Prostate gland (tissue), 2 donors: Measurements from ENCODE around the gene SMIM17. TPM values are rescaled to one million over a fixed set of nuclear protein-coding genes. Genes with fewer than 3 reads are reported as not detected.

Experiments
- DNase-seq: peaks from one replicate; pipeline ENCODE4 v3.0.0-alpha.2; 2019; ENCODE audit warnings: low spot score
- H3K27ac ChIP-seq, 2 donors: fragments of 200-600 bp; sonication (generic); 2 replicates each; pipeline ENCODE4 v1.5.1; 2017 to 2019
- H3K27me3 ChIP-seq: fragments of 200-600 bp; sonication (generic); replicated peaks from 2 replicates; pipeline ENCODE4 v1.5.1; 2019; ENCODE audit not compliant: insufficient read depth
- H3K36me3 ChIP-seq, 2 donors: fragments of 200-600 bp; sonication (generic); 1 replicate in 1 of 2; 2 replicates in 1 of 2; pipeline versions ENCODE4 v1.5.1 to v1.8.1; 2017 to 2019
- H3K4me1 ChIP-seq: fragments of 200-600 bp; sonication (generic); replicated peaks from 2 replicates; pipeline ENCODE4 v1.5.1; 2019
- H3K4me3 ChIP-seq, 2 donors: fragments of 200-600 bp; sonication (generic); 2 replicates each; pipeline ENCODE4 v1.5.1; 2017 to 2019
- H3K9me3 ChIP-seq: fragments of 200-600 bp; sonication (generic); 2 replicates; pipeline ENCODE4 v1.5.1; 2017
- CTCF ChIP-seq, 4 experiments: fragments of 200-600 bp in 2 of 4; fragments of 450-650 bp in 2 of 4; sonication (generic) in 2 of 4; IDR thresholded peaks; 1 replicate in 3 of 4; 2 replicates in 1 of 4; pipeline ENCODE4 v1.5.1; 2016 to 2019; ENCODE audit warnings: antibody characterized with exemption in 4 of 4, mild to moderate bottlenecking in 2 of 4, moderate library complexity in 2 of 4
- POLR2A ChIP-seq: fragments of 450-650 bp; IDR thresholded peaks from one replicate; pipeline ENCODE4 v1.6.1; 2016; ENCODE audit warnings: antibody characterized with exemption, mild to moderate bottlenecking
- POLR2AphosphoS5 ChIP-seq: sonication (generic); formaldehyde crosslinking; IDR thresholded peaks from one replicate; pipeline ENCODE4 v1.6.1; 2017; ENCODE audit warnings: antibody characterized with exemption
- WGBS: methylation state at CpG from one replicate; pipeline ENCODE4 v1.1.5; 2018; 5-methylcytosine and 5-hydroxymethylcytosine counted together
- intact Hi-C: fragments of 100-400 bp; cut with DNase I; formaldehyde crosslinking; loops from one replicate; pipeline ENCODE4 v1.14.2; 2022
- total RNA-seq, 2 donors: library from RNA; depleted of rRNA; stranded (reverse); fragments of >200 nt; gene quantifications; one replicate each; pipeline ENCODE4 v1.1.0, GENCODE V29; 2016

The SMIM17 gene
- total RNA-seq, 2 donors from 2014 or later, result not detected

GRCh38 chr19:56663931-56664500, 21.1 kb downstream of the SMIM17 start:
- Histone ChIP-seq H3K27ac (no peak overlapping the region), H3K36me3 (no peaks in the 10 kb centered on the region), H3K9me3 (no peaks in the 10 kb centered on the region), H3K27me3 (no peaks in the 10 kb centered on the region), H3K4me3 (no peak overlapping the region), H3K4me1 (no peaks in the 10 kb centered on the region)
- intact Hi-C loops, result no loop called here
- 90% methylated on average over 58 of the region's 60 CpGs for WGBS
- no peak for DNase-seq
- TF ChIP-seq POLR2AphosphoS5 (no peak), POLR2A (no peak), CTCF (IDR thresholded peaks at IDR 0.05) (no peak)

GRCh38 chr19:56664511-56664910, 21.6 kb downstream of the SMIM17 start:
- intact Hi-C loops, result no loop called here
- H3K36me3 ChIP-seq, result no peaks in the 10 kb centered on the region
- H3K27ac ChIP-seq, result no peak overlapping the region
- no peaks in the 10 kb centered on the region for H3K27me3 ChIP-seq
- TF ChIP-seq POLR2A (no peak), CTCF (IDR thresholded peaks at IDR 0.05) (no peak), POLR2AphosphoS5 (no peak)
- H3K4me3 ChIP-seq, result no peak overlapping the region
- H3K4me1 ChIP-seq, result no peaks in the 10 kb centered on the region
- H3K9me3 ChIP-seq, result no peaks in the 10 kb centered on the region
- WGBS, result 91% methylated on average over 43 of the region's 43 CpGs
- no peak for DNase-seq

- H3K4me1 ChIP-seq, result no peaks in the 10 kb centered on the region
- DNase-seq, result no peak
- no peak for TF ChIP-seq POLR2AphosphoS5
- no peak for TF ChIP-seq POLR2A
- TF ChIP-seq CTCF (IDR thresholded peaks at IDR 0.05), result no peak
- no peaks in the 10 kb centered on the region for H3K9me3 ChIP-seq
- WGBS, result 75% methylated on average over 6 of the region's 6 CpGs
- H3K4me3 ChIP-seq, result no peak overlapping the region
- H3K27ac ChIP-seq, result no peak overlapping the region
- H3K27me3 ChIP-seq, result no peaks in the 10 kb centered on the region
- H3K36me3 ChIP-seq, result no peaks in the 10 kb centered on the region
- intact Hi-C loops, result no loop called here
Observed at GRCh38 chr19:56667311-56667870, 24.4 kb downstream of the SMIM17 start.

- 82% methylated on average over 9 of the region's 9 CpGs for WGBS
- H3K9me3 ChIP-seq, result no peaks in the 10 kb centered on the region
Observed at GRCh38 chr19:56668676-56669075, 25.7 kb downstream of the SMIM17 start.

More at GRCh38 chr19:56668676-56669075, 25.7 kb downstream of the SMIM17 start:
- TF ChIP-seq POLR2A (no peak), POLR2AphosphoS5 (no peak), CTCF (IDR thresholded peaks at IDR 0.05) (no peak)
- H3K27ac ChIP-seq, result no peak overlapping the region
- no peaks in the 10 kb centered on the region for H3K27me3 ChIP-seq
- no peaks in the 10 kb centered on the region for H3K36me3 ChIP-seq
- intact Hi-C loops, result no loop called here
- no peaks in the 10 kb centered on the region for H3K4me1 ChIP-seq
- no peak for DNase-seq
- H3K4me3 ChIP-seq, result no peak overlapping the region
